T-helper 1 cell (primary cell): ENCODE measurements around the gene TDRD1.
A peak's percentile ranks its signal among the peaks of the same experiment; 100 is the strongest.
"Not testable (repeated sequence)": the region's sequence is repeated elsewhere in the genome, so short reads cannot be mapped to it uniquely, and the experiment has no call there.

ENCODE experiments used
- DNase-seq, 5 donors: peaks; one replicate each; pipeline ENCODE4 v3.0.0-alpha.2; 2012 to 2020
- total RNA-seq, 4 donors: gene quantifications; one replicate each; lab custom pipeline; 2026; lab: John Stamatoyannopoulos, UW

The TDRD1 gene
- total RNA-seq, result 0.24 to 0.54 (median 0.34) reads per million in 4 donors

GRCh38 chr10:114179148-114179547, at the start of gene TDRD1:
TSS of gene TDRD1 (plus strand) at chr10:114179353. CDS start at chr10:114187832, 8,479 bp downstream.
- DNase-seq, result no peak

- no peak for DNase-seq
These were observed 48.1 kb upstream of the TDRD1 start for GRCh38 chr10:114131094-114131493.

GRCh38 chr10:114135476-114135875, 43.7 kb upstream of the TDRD1 start:
- no peak for DNase-seq

- no peak for DNase-seq
These were observed 40.6 kb upstream of the TDRD1 start for GRCh38 chr10:114138581-114138980.

- DNase-seq, result no peak
These were observed 39.1 kb upstream of the TDRD1 start for GRCh38 chr10:114140036-114140435.

GRCh38 chr10:114140827-114141226, 38.3 kb upstream of the TDRD1 start:
- not testable (repeated sequence) for DNase-seq

GRCh38 chr10:114142018-114142417, 37.1 kb upstream of the TDRD1 start:
- no peak for DNase-seq

GRCh38 chr10:114143160-114143559, 36.0 kb upstream of the TDRD1 start:
- DNase-seq, result no peak

- not testable (repeated sequence) for DNase-seq
These were observed 29.7 kb upstream of the TDRD1 start for GRCh38 chr10:114149476-114149875.

GRCh38 chr10:114151486-114151885, 27.7 kb upstream of the TDRD1 start:
- DNase-seq, result no peak

- no peak for DNase-seq
These were observed 27.3 kb upstream of the TDRD1 start for GRCh38 chr10:114151892-114152291.

- no peak for DNase-seq
These were observed 21.2 kb upstream of the TDRD1 start for GRCh38 chr10:114157912-114158311.

GRCh38 chr10:114163062-114163461, 16.1 kb upstream of the TDRD1 start:
- DNase-seq, result no peak

GRCh38 chr10:114166043-114166442, 13.1 kb upstream of the TDRD1 start:
- no peak for DNase-seq

- no peak for DNase-seq
These were observed 12.7 kb upstream of the TDRD1 start for GRCh38 chr10:114166494-114166893.

- DNase-seq, result no peak
These were observed 11.2 kb upstream of the TDRD1 start for GRCh38 chr10:114167985-114168384.

GRCh38 chr10:114168450-114169009, 10.6 kb upstream of the TDRD1 start:
- no peak for DNase-seq

GRCh38 chr10:114172216-114172615, 6.9 kb upstream of the TDRD1 start:
- DNase-seq, result no peak

GRCh38 chr10:114172776-114173602, 6.2 kb upstream of the TDRD1 start:
- DNase-seq, result peak in 1 of 5 donors; percentile 8

GRCh38 chr10:114173603-114173920, 5.6 kb upstream of the TDRD1 start:
- DNase-seq, result no peak

- DNase-seq, result peak; percentile 95 to 99 (median 97)
These were observed 5.0 kb upstream of the TDRD1 start, which contains the start of gene CCDC186 for GRCh38 chr10:114173921-114174694. TSS of gene CCDC186 (minus strand) at chr10:114174203. CDS start at chr10:114163268, 10,935 bp downstream.

GRCh38 chr10:114174695-114175188, 4.4 kb upstream of the TDRD1 start:
- no peak for DNase-seq

GRCh38 chr10:114175667-114176066, 3.5 kb upstream of the TDRD1 start:
- DNase-seq, result no peak
